ENCODE measurements around the gene HOXC10. TPM values are rescaled to one million over a fixed set of nuclear protein-coding genes. Genes with fewer than 3 reads are reported as not detected.

The HOXC10 gene
- polyA plus RNA-seq, 3 donors: 63.5 to 68.8 (median 64.5) TPM

DNA sequence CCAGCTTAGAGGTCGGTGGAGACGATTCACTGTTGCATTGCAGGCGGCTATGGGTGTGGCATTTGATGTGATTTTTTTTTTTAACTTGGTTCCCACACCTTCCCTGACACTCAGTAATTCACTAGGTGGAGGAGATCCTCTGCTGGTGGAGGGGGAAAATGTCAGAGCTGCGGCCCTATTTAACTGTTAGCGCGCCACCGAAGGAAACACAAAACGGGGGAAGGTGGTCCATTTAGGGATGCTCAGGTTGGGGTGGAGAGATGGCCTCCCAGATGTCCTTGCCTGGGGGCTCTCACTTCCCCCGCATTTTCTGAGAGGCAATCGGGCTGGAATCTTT lies 34.5 kb upstream of the HOXC10 start:
- no peak for DNase-seq (ENCODE audit: low read depth in 3 of 3, low spot score in 2 of 3)

GRCh38 chr12:53950789-53951576 lies 34.0 kb upstream of the HOXC10 start:
- DNase-seq (ENCODE audit: low read depth in 3 of 3, low spot score in 2 of 3): no peak

DNA sequence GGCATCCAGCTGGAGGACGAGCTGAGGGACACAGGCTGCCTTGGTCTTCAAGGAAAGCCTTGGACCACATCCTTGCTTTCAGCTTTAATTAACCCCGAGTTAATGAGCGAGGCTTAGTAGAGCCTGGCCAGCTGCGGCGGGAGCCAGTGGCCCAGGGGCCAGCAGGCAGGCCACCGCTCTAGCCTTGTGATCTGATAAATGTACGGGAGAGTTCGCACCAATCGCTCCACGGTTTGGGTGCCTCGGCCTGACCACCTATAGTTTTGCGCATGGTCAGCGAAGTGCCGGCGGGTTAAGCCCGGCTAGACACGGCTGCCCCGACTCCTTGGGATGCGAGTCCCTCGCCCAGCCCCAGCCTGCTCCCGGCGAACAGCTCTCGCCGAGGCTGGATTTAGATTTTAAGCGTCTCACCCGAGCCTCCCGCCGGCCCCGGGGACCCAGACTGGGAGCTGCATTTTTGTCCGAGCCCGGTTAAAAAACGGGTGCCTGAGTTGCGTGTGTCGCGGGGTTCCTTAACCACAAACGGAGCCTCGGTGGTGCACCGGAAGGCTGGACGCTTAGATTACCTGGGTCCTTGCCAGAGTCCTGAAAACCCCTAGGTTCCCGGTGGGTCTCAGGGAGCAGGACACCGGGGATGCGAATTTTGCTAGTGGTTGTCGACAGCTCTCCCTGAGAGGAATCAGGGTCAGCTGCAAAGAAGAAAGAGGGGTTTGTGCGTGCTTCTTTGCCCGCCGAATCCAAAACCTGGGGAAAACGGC lies 33.2 kb upstream of the HOXC10 start:
- DNase-seq (ENCODE audit: low read depth in 3 of 3, low spot score in 2 of 3): no peak

DNA sequence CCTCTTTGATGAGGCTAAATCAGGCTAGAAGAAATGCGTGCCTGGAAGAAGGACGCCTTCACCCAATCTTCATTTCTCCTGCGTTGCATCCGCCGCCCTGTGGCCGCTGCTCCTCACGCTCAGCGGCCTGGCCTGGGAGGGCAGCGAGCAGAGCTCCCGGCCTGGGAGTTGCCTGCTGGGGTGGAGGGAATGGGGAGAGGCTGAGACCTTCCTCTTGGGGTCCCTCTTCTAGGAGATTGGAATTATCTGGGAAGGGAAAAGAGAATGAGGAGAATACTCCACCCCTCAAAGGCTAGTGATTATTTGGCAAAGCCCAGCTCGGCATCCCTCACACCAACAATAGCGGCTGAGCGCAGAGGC lies 32.6 kb upstream of the HOXC10 start:
- DNase-seq (ENCODE audit: low read depth in 3 of 3, low spot score in 2 of 3): no peak

GRCh38 chr12:53952871-53953734 lies 31.8 kb upstream of the HOXC10 start:
- DNase-seq (ENCODE audit: low read depth in 3 of 3, low spot score in 2 of 3): no peak

- DNase-seq (ENCODE audit: low read depth in 3 of 3, low spot score in 2 of 3): no peak
Observed at GRCh38 chr12:53953831-53954693, 30.9 kb upstream of the HOXC10 start.

DNA sequence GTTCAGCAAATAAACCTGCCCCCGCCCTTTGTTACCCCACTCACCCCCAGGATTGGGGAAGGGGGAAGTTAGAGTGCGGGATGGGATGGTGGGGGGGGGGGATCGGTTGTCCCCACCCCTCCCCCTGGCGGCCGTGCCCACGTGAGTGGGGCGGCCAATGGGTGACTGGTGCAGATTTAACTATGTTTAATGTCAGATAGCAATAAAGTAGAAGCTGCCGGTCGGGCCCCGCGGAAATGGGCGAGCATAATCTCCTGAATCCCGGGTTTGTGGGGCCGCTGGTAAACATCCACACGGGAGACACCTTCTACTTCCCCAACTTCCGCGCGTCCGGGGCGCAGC lies 30.3 kb upstream of the HOXC10 start, which contains the start of gene HOXC12:
Gene HOXC12, plus strand, starts transcription at position 210 of the 342 bp plus-strand sequence. Its CDS starts 27 bp downstream, at position 237.
- DNase-seq (ENCODE audit: low read depth in 3 of 3, low spot score in 2 of 3): no peak

DNA sequence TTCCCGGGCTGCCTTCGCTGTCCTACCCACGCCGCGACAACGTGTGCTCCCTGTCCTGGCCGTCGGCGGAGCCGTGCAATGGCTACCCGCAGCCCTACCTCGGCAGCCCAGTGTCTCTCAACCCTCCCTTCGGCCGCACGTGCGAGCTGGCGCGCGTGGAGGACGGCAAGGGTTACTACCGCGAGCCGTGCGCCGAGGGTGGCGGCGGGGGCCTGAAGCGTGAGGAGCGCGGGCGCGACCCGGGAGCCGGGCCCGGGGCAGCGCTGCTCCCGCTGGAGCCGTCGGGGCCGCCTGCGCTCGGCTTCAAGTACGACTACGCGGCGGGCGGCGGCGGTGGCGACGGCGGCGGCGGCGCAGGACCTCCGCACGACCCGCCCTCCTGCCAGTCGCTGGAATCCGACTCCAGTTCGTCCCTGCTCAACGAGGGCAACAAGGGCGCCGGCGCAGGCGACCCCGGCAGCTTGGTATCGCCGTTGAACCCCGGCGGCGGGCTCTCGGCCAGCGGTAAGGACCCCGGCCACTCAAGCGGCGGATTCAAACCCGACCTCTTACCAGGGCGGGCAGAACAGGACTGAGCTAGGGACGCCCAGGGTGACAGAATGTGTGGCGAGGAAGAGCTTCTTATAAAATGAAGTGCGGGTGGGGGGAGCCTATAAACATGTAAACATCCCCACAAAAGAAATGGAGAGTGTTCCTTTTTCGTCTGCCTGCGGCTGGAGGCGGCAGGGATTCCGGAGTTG lies 29.7 kb upstream of the HOXC10 start:
- no peak for DNase-seq (ENCODE audit: low read depth in 3 of 3, low spot score in 2 of 3)

GRCh38 chr12:53955776-53956250 lies 29.1 kb upstream of the HOXC10 start:
- DNase-seq (ENCODE audit: low read depth in 3 of 3, low spot score in 2 of 3): no peak

DNA sequence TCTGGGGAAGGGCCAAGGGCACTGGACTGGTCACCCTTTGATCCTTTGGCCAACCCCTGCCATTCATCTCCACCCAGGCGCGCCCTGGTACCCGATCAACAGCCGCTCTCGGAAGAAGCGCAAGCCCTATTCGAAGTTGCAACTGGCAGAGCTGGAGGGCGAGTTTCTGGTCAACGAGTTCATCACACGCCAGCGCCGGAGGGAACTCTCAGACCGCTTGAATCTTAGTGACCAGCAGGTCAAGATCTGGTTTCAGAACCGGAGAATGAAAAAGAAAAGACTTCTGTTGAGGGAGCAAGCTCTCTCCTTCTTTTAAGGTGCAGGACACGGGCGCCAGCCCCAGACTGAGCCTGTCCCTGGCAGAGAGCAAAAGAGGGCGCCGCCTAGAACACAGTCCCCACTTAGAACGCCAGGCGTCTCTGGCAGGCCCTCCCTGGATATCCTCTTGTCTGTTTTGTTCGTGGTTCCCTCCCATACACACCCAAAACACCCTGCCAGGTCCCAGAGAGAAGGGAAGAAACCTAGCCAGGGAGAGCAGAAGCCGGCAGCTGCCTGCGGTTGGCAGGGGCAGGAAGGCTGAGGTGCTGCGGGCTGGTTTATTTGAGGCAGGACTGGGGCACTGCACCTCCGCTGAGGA lies 28.6 kb upstream of the HOXC10 start:
- DNase-seq (ENCODE audit: low read depth in 3 of 3, low spot score in 2 of 3): no peak

DNA sequence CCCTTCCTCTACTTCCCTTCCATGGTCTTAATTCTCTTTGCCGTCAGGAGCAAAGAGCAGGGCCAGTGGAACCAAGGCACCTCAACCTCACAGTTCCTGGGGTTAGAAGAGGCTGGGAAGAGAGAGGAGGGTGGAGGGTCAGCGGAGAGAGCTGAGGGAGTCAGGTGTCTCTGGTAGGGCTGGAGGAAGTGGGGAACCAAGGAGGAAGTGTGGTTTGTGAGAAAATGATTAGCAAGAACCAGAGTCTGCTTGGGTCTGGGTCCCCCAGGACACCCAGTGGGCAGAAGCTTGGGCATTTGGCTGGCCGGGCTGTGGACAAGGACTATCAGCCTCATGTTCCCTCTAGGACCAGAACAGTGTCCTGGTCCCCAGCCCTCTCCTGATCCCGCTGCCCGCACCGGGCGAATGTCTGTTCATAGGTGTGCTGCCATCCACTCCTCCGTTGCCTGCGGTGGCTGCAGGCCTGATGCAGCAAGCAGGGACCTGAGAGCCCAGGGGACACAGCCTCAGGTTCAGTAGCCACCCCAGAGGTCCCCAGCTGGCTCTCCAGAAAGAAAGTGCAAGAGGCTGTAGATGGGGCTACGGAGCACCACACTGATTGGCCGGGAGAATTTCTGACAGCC lies 27.9 kb upstream of the HOXC10 start:
- no peak for DNase-seq (ENCODE audit: low read depth in 3 of 3, low spot score in 2 of 3)

- DNase-seq (ENCODE audit: low read depth in 3 of 3, low spot score in 2 of 3): no peak
Observed at GRCh38 chr12:53958128-53958527, 26.8 kb upstream of the HOXC10 start.

- DNase-seq (ENCODE audit: low read depth in 3 of 3, low spot score in 2 of 3): no peak
Observed at GRCh38 chr12:53959314-53959713, 25.6 kb upstream of the HOXC10 start.

DNA sequence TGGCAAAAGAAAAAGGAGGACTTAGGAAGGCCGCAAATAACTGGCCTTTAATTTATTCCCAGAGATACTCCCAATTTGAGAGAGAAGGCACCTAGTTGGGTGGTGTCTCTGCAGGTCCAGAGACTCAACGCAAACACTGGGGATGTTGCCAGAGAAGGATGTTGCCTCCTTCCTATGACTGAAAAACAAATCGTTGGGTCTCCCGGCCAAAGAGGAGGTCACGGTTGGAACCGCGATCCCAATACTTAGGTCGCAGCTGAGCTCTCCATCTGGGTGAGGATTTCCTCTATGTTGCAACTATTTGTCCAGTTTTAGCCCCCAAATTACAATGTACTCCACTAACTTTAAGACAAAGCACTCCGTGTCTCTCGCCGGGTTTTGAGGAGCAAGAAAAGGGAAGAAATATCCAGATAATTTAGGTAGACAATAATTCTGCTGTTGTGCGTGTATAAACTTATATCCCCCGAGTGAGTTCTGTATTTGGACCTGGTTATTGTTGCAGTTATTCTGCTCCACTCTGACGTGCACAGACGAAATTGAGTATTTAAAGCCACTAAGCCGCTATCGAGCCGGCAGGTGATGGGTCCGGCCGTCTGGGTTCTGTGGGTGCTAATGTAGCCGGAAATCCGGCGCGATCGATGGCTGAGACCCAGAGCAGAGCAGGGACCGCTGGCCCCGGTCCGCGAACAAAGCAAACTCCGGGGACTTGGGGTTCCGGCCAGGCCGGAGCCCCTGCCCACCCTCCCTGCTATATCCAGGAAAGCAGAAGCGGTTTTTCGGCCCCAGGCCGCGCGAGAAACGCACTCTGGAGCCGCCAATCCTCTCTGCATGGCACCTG lies 24.5 kb upstream of the HOXC10 start:
- no peak for DNase-seq (ENCODE audit: low read depth in 3 of 3, low spot score in 2 of 3)

GRCh38 chr12:53961025-53961761 lies 23.8 kb upstream of the HOXC10 start:
- DNase-seq (ENCODE audit: low read depth in 3 of 3, low spot score in 2 of 3): no peak

DNA sequence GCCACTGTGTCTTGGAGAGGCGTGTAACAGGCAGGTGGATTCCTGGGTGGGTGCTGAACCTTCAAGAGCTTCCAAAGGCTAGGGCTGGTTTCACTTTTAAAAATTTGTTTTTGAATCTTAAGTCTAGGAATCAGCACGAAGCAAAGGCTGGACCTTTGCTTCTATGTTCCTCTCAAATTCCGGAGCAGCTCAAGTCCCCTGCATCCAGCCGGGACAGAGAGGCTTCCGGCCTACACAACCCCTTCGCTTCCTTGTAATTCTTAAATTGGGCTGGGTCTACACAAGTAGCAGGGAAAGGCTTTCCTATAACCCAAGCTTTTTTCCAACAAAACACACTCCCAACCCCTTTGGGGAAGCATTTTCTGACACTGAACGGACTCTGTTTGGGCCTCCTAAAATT lies 21.9 kb upstream of the HOXC10 start:
- DNase-seq (ENCODE audit: low read depth in 3 of 3, low spot score in 2 of 3): no peak
